B cell (primary cell): ENCODE measurements around the gene PLEKHH3. TPM values are rescaled to one million over a fixed set of nuclear protein-coding genes. Genes with fewer than 3 reads are reported as not detected.
"Not testable (repeated sequence)": the region's sequence is repeated elsewhere in the genome, so short reads cannot be mapped to it uniquely, and the experiment has no call there.

Experiments used
- ATAC-seq: fragments of 200-7000 bp; cut with Tn5 transposase; one replicate; pipeline ENCODE4 v1.10.0; 2021; ENCODE audit warnings: low read depth, mild to moderate bottlenecking, moderate number of reproducible peaks, moderate library complexity
- CTCF ChIA-PET: fragments of 350-600 bp; sonication (Branson Sonifier 250); formaldehyde crosslinking; loops from one replicate; lab custom pipeline; 2021; ENCODE audit warnings: antibody characterized with exemption, inconsistent platforms; lab: Charles Lee
- POLR2A ChIA-PET: fragments of 350-600 bp; sonication (Branson Sonifier 250); formaldehyde crosslinking; loops from one replicate; lab custom pipeline; 2021; ENCODE audit warnings: antibody characterized with exemption; lab: Charles Lee
- DNase-seq: peaks from one replicate; pipeline ENCODE4 v3.0.0; 2013
- H2AFZ ChIP-seq: 2 replicates; pipeline ENCODE4 v1.6.1; 2012; ENCODE audit warnings: mild to moderate bottlenecking, low read depth, low read length; ENCODE audit not compliant: insufficient read depth, poor library complexity, severe bottlenecking
- H3K27ac ChIP-seq, 2 donors: 1 replicate in 1 of 2; 2 replicates in 1 of 2; pipeline ENCODE4 v1.5.1; 2012 to 2013; ENCODE audit warnings: low read length in 2 of 2, mild to moderate bottlenecking in 2 of 2, moderate library complexity in 1 of 2
- H3K27me3 ChIP-seq, 4 experiments: fragments of 200-600 bp in 1 of 4; sonication (generic) in 1 of 4; replicated peaks in 1 of 4; 1 replicate in 2 of 4; 2 replicates in 2 of 4; pipeline versions ENCODE4 v1.6.1 to v1.7.0; 2013 to 2016; ENCODE audit warnings: low read length in 3 of 4, mild to moderate bottlenecking in 2 of 4, mixed read lengths in 1 of 4, moderate library complexity in 1 of 4; ENCODE audit not compliant: insufficient read depth in 4 of 4, control insufficient read depth in 3 of 4; ENCODE audit errors: control extremely low read depth in 1 of 4
- H3K36me3 ChIP-seq, 2 experiments: replicated peaks in 1 of 2; 1 replicate in 1 of 2; 2 replicates in 1 of 2; pipeline versions ENCODE4 v1.6.1 to v1.7.1; 2013; ENCODE audit warnings: low read length in 1 of 2; ENCODE audit not compliant: insufficient read depth in 2 of 2, control insufficient read depth in 1 of 2; ENCODE audit errors: control extremely low read depth in 1 of 2, extremely low read depth in 1 of 2
- H3K4me1 ChIP-seq, 2 donors: fragments of 200-600 bp in 1 of 2; sonication (generic) in 1 of 2; 1 replicate in 1 of 2; 2 replicates in 1 of 2; pipeline versions ENCODE4 v1.5.1 to v1.6.1; 2013 to 2017; ENCODE audit warnings: low read length in 2 of 2; ENCODE audit not compliant: control insufficient read depth in 2 of 2, insufficient read depth in 2 of 2
- H3K4me2 ChIP-seq: replicated peaks from 2 replicates; pipeline ENCODE3; 2012; ENCODE audit warnings: mild to moderate bottlenecking, low read depth, low read length; ENCODE audit not compliant: poor library complexity, severe bottlenecking
- H3K4me3 ChIP-seq, 5 experiments: fragments of 200-600 bp in 1 of 5; sonication (generic) in 1 of 5; 1 replicate in 3 of 5; 2 replicates in 2 of 5; pipeline versions ENCODE4 v1.5.1 to v1.7.0; 2011 to 2016; ENCODE audit warnings: low read length in 4 of 5, mild to moderate bottlenecking in 4 of 5, low read depth in 2 of 5, control low read depth in 1 of 5, moderate library complexity in 1 of 5; ENCODE audit not compliant: insufficient read depth in 1 of 5; ENCODE audit errors: control extremely low read depth in 1 of 5, extremely low read depth in 1 of 5
- H3K79me2 ChIP-seq: fragments of 200-600 bp; sonication (generic); one replicate; pipeline ENCODE4 v1.6.0; 2016; ENCODE audit warnings: low read length; ENCODE audit not compliant: control insufficient read depth, insufficient read depth
- H3K9ac ChIP-seq: fragments of 200-600 bp; sonication (generic); 2 replicates; pipeline ENCODE4 v1.6.1; 2017; ENCODE audit warnings: mild to moderate bottlenecking, low read length, moderate library complexity
- H3K9me3 ChIP-seq, 3 donors: one replicate each; pipeline versions ENCODE4 v1.6.1 to v1.7.1; 2013; ENCODE audit warnings: low read length in 2 of 3; ENCODE audit not compliant: control insufficient read depth in 2 of 3, insufficient read depth in 1 of 3; ENCODE audit errors: control extremely low read depth in 1 of 3
- H4K20me1 ChIP-seq: 2 replicates; pipeline ENCODE4 v1.6.0; 2012; ENCODE audit warnings: mild to moderate bottlenecking, low read length; ENCODE audit not compliant: insufficient read depth, control insufficient read depth, poor library complexity, severe bottlenecking
- H3K27ac Mint-ChIP-seq: one replicate; pipeline ENCODE4 v1.8.0; 2021; ENCODE audit warnings: mixed read lengths
- H3K27me3 Mint-ChIP-seq: one replicate; pipeline ENCODE4 v1.8.0; 2021; ENCODE audit warnings: mixed read lengths
- H3K4me1 Mint-ChIP-seq: one replicate; pipeline ENCODE4 v1.8.0; 2021; ENCODE audit warnings: mixed read lengths
- H3K4me3 Mint-ChIP-seq: one replicate; pipeline ENCODE4 v1.8.0; 2021; ENCODE audit warnings: mixed read lengths
- H3K9me3 Mint-ChIP-seq: one replicate; pipeline ENCODE4 v1.8.0; 2022; ENCODE audit warnings: mixed read lengths; ENCODE audit not compliant: insufficient read depth
- EZH2 ChIP-seq: IDR thresholded peaks from 2 replicates; pipeline ENCODE4 v1.6.1; 2012; ENCODE audit warnings: borderline replicate concordance, low read depth, mild to moderate bottlenecking, moderate library complexity, low read length; ENCODE audit not compliant: insufficient read depth, poor library complexity, severe bottlenecking
- WGBS: methylation state at CpG from one replicate; pipeline ENCODE4 v1.1.5; 2013; ENCODE audit warnings: missing lambda C conversion rate; ENCODE audit not compliant: insufficient coverage; 5-methylcytosine and 5-hydroxymethylcytosine counted together
- intact Hi-C: fragments of 100-400 bp; cut with micrococcal nuclease; formaldehyde crosslinking; loops from one replicate; pipeline ENCODE4 v1.10.0; 2022
- polyA plus RNA-seq: library from polyadenylated mRNA; depleted of rRNA; stranded (reverse); fragments of >200 nt; gene quantifications from 2 replicates; pipeline ENCODE4 v1.2.3, GENCODE V29; 2012
- total RNA-seq, 2 donors: library from RNA; stranded (reverse); fragments of 120-200 nt in 1 of 2; gene quantifications; 1 replicate in 1 of 2; 2 replicates in 1 of 2; pipeline versions ENCODE4 v1.2.3 to v1.2.4, GENCODE V29; 2013 to 2022
- TF ChIP-seq, protein P1 (sequence below): fragments of 200-600 bp; IDR thresholded peaks from one replicate; pipeline ENCODE4 v1.8.0; 2022; ENCODE audit warnings: antibody characterized with exemption, mild to moderate bottlenecking

Gene PLEKHH3
- total and polyA plus RNA-seq, 2 donors (not counting 1 experiment from before 2014, with no cell fraction given) = 0.44 to 0.67 TPM

DNA sequence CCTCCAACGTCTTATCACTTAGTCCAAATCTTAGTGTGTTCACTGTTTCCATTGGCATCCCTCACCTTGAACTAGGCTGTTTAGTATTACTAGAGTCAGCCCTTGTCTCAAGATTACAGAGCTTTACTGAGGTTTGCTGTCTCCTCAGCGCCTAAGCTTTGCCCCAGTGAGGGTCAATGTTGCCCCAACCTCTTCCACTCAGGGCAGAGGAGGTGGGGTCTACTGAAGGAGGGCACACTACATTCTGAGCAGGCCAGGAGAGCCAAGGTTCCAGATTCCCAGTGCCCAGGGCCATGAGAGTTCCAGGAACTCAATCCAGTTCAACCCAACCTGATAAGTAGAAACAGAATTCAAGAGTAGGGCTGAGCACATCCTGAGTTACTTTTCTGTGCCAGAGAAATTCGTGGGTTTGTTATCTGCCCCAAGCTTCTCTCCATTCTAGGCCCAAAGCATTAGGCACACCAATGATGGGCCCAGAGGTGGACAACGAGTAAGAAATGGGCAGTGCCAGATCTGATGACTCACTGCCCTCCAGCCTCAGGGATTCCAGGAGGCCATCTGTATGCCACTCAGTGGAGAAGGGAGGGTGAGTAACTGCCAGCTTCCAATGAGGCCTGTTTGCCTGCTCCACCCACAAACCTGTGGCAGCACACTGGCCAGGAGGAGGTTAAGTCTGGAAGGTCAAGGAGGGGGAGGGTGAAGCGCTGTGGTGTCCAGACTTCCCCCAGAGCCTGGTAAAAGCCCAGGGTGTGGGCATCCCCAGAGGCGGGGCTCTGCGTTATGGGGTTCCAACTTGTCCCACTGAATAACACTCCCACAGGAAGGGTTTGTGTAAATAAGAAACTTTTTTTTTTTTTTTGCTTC lies 9.5 kb downstream of the PLEKHH3 start:
- TF ChIP-seq, protein P1, sequence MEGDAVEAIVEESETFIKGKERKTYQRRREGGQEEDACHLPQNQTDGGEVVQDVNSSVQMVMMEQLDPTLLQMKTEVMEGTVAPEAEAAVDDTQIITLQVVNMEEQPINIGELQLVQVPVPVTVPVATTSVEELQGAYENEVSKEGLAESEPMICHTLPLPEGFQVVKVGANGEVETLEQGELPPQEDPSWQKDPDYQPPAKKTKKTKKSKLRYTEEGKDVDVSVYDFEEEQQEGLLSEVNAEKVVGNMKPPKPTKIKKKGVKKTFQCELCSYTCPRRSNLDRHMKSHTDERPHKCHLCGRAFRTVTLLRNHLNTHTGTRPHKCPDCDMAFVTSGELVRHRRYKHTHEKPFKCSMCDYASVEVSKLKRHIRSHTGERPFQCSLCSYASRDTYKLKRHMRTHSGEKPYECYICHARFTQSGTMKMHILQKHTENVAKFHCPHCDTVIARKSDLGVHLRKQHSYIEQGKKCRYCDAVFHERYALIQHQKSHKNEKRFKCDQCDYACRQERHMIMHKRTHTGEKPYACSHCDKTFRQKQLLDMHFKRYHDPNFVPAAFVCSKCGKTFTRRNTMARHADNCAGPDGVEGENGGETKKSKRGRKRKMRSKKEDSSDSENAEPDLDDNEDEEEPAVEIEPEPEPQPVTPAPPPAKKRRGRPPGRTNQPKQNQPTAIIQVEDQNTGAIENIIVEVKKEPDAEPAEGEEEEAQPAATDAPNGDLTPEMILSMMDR = no peak
- no peak for TF ChIP-seq EZH2
- ChIA-PET CTCF (interaction anchor here (1.7 kb wide), 1 partner anchor 59 kb away, joined by 4 read pairs; no protein-coding TSS in a partner anchor), POLR2A (interaction anchor here (0.9 kb wide), 1 partner anchor 16 kb away, joined by 6 read pairs; no protein-coding TSS in a partner anchor)
- Histone ChIP-seq H3K36me3 (peaks cover 0 to 4% of the 10 kb centered on the region in 2 experiments), H3K4me3 (no peak overlapping the region), H2AFZ (no peak overlapping the region), H3K79me2 (no peaks in the 10 kb centered on the region), H3K9ac (no peak overlapping the region), H3K4me1 (peaks cover 13 to 20% of the 10 kb centered on the region in 2 donors), H3K27me3 (peaks cover 0 to 26% (median 6%) of the 10 kb centered on the region in 4 experiments), H3K4me2 (no peak overlapping the region), H3K9me3 (peaks cover 0 to 5% (median 0%) of the 10 kb centered on the region in 3 donors), H3K27ac (no peak overlapping the region), H4K20me1 (no peaks in the 10 kb centered on the region)
- intact Hi-C loops = no loop called here
- H3K4me3 Mint-ChIP-seq = no peak overlapping the region
- DNase-seq = no peak
- no peak for ATAC-seq
- H3K27ac Mint-ChIP-seq = peak overlapping the region; percentile 32
- peaks cover 20% of the 10 kb centered on the region for H3K4me1 Mint-ChIP-seq
- H3K27me3 Mint-ChIP-seq = peaks cover 4% of the 10 kb centered on the region
- no peaks in the 10 kb centered on the region for H3K9me3 Mint-ChIP-seq
- WGBS = 50% methylated on average over 1 of the region's 7 CpGs

DNA sequence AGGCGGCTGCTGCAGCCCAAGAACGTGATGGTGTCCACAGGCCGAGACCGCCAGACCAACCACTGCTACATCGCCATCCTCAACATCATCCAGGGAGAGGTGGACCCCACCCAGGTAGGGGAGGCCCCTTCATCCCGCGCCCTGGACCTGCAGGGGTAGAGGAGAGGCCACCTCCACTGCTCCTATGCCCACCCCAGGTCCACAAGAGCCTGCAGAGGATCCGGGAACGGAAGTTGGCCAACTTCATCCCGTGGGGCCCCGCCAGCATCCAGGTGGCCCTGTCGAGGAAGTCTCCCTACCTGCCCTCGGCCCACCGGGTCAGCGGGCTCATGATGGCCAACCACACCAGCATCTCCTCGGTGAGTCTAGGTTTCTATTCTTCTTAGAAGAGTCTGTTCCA lies 10.7 kb downstream of the PLEKHH3 start:
- H3K9ac ChIP-seq, H4K20me1 ChIP-seq, H3K4me3 ChIP-seq, H3K4me2 ChIP-seq, H3K27ac ChIP-seq, ATAC-seq, H2AFZ ChIP-seq, H3K27me3 Mint-ChIP-seq, H3K27ac Mint-ChIP-seq, DNase-seq, intact Hi-C loops, H3K4me3 Mint-ChIP-seq, H3K36me3 ChIP-seq, H3K79me2 ChIP-seq, H3K9me3 Mint-ChIP-seq, POLR2A ChIA-PET, CTCF ChIA-PET, H3K9me3 ChIP-seq: not testable (repeated sequence)
- Histone ChIP-seq H3K4me1 (peaks cover 6 to 14% of the 10 kb centered on the region in 2 donors), H3K27me3 (peaks cover 0 to 14% (median 2%) of the 10 kb centered on the region in 4 experiments)
- 91% methylated on average over 9 of the region's 16 CpGs for whole genome bisulfite sequencing
- peaks cover 12% of the 10 kb centered on the region for H3K4me1 Mint-ChIP-seq
